Measurements from ENCODE around the gene SPATA46. TPM values are rescaled to one million over a fixed set of nuclear protein-coding genes. Genes with fewer than 3 reads are reported as not detected.
"Not testable (repeated sequence)": the region's sequence is repeated elsewhere in the genome, so short reads cannot be mapped to it uniquely, and the experiment has no call there.

Gene SPATA46
- polyA plus RNA-seq (ENCODE audit: insufficient read length in 3 of 3), result 1 to 10 TPM in 1 of 3 donors, under 1 TPM in 2; 0.45 to 5.1 (median 0.90) TPM
- long read RNA-seq, donor 1, result 0 reads
- long read RNA-seq, donor 2, result 0 reads
- long read RNA-seq, donor 3, result 0 reads
- long read RNA-seq, donor 4, result 0 reads
- long read RNA-seq, donor 5, result 0 reads
- long read RNA-seq, donor 6, result 0 reads
- long read RNA-seq, donor 7, result 0 reads
- long read RNA-seq, donor 8, result 0 reads
- long read RNA-seq, donor 9, result 0 reads
- long read RNA-seq, donor 10, result 0 reads
- long read RNA-seq, donor 11, result 0 reads
- long read RNA-seq, donor 12, result 0 reads
- long read RNA-seq, donor 13, result 0 reads
- long read RNA-seq, donor 14, result 0 reads
- long read RNA-seq, donor 15, result 0 reads
- long read RNA-seq, donor 16, result 0 reads

GRCh38 chr1:162376691-162377090 is at the start of gene SPATA46:
Gene SPATA46 (minus strand): TSS chr1:162376854. CDS start chr1:162376790, 64 bp downstream.
- no peak for DNase-seq (ENCODE audit: extremely low read depth in 1 of 11, low read depth in 9 of 11, low spot score in 4 of 11)

- DNase-seq (ENCODE audit: extremely low read depth in 1 of 11, low read depth in 9 of 11, low spot score in 4 of 11), result no peak
Measured at GRCh38 chr1:162422662-162423375, 46.2 kb upstream of the SPATA46 start.

GRCh38 chr1:162421258-162422164 is 44.9 kb upstream of the SPATA46 start:
- no peak for DNase-seq (ENCODE audit: extremely low read depth in 1 of 11, low read depth in 9 of 11, low spot score in 4 of 11)

- no peak for DNase-seq (ENCODE audit: extremely low read depth in 1 of 11, low read depth in 9 of 11, low spot score in 4 of 11)
Measured at GRCh38 chr1:162420120-162420519, 43.5 kb upstream of the SPATA46 start.

GRCh38 chr1:162419450-162419931 is 42.8 kb upstream of the SPATA46 start:
- not testable (repeated sequence) for DNase-seq (ENCODE audit: extremely low read depth in 1 of 11, low read depth in 9 of 11, low spot score in 4 of 11)

GRCh38 chr1:162418584-162418983 is 41.9 kb upstream of the SPATA46 start:
- not testable (repeated sequence) for DNase-seq (ENCODE audit: extremely low read depth in 1 of 11, low read depth in 9 of 11, low spot score in 4 of 11)

- no peak for DNase-seq (ENCODE audit: extremely low read depth in 1 of 11, low read depth in 9 of 11, low spot score in 4 of 11)
Measured at GRCh38 chr1:162417650-162418049, 41.0 kb upstream of the SPATA46 start.

GRCh38 chr1:162416909-162417308 is 40.3 kb upstream of the SPATA46 start:
- no peak for DNase-seq (ENCODE audit: extremely low read depth in 1 of 11, low read depth in 9 of 11, low spot score in 4 of 11)

- DNase-seq (ENCODE audit: extremely low read depth in 1 of 11, low read depth in 9 of 11, low spot score in 4 of 11), result no peak
Measured at GRCh38 chr1:162416215-162416614, 39.6 kb upstream of the SPATA46 start.

GRCh38 chr1:162412002-162412401 is 35.3 kb upstream of the SPATA46 start, which contains the start of gene SH2D1B:
Gene SH2D1B (minus strand): TSS chr1:162412136. CDS start chr1:162412016, 120 bp downstream.
- DNase-seq (ENCODE audit: extremely low read depth in 1 of 11, low read depth in 9 of 11, low spot score in 4 of 11), result no peak

GRCh38 chr1:162407539-162407938 is 30.9 kb upstream of the SPATA46 start:
- DNase-seq (ENCODE audit: extremely low read depth in 1 of 11, low read depth in 9 of 11, low spot score in 4 of 11), result no peak

- no peak for DNase-seq (ENCODE audit: extremely low read depth in 1 of 11, low read depth in 9 of 11, low spot score in 4 of 11)
Measured at GRCh38 chr1:162406811-162407210, 30.2 kb upstream of the SPATA46 start.

GRCh38 chr1:162405800-162406199 is 29.1 kb upstream of the SPATA46 start:
- no peak for DNase-seq (ENCODE audit: extremely low read depth in 1 of 11, low read depth in 9 of 11, low spot score in 4 of 11)

- no peak for DNase-seq (ENCODE audit: extremely low read depth in 1 of 11, low read depth in 9 of 11, low spot score in 4 of 11)
Measured at GRCh38 chr1:162404550-162405160, 28.0 kb upstream of the SPATA46 start.

- no peak for DNase-seq (ENCODE audit: extremely low read depth in 1 of 11, low read depth in 9 of 11, low spot score in 4 of 11)
Measured at GRCh38 chr1:162400790-162401355, 24.2 kb upstream of the SPATA46 start.

- no peak for DNase-seq (ENCODE audit: extremely low read depth in 1 of 11, low read depth in 9 of 11, low spot score in 4 of 11)
Measured at GRCh38 chr1:162398999-162399580, 22.4 kb upstream of the SPATA46 start.

- DNase-seq (ENCODE audit: extremely low read depth in 1 of 11, low read depth in 9 of 11, low spot score in 4 of 11), result no peak
Measured at GRCh38 chr1:162397943-162398560, 21.4 kb upstream of the SPATA46 start.

- DNase-seq (ENCODE audit: extremely low read depth in 1 of 11, low read depth in 9 of 11, low spot score in 4 of 11), result no peak
Measured at GRCh38 chr1:162397039-162397448, 20.4 kb upstream of the SPATA46 start.
